SK-N-SH treated with all-trans-retinoic acid at 6 μM for 48 hours (cell line): ENCODE data around the gene RNASEH2B.

Experiments used
- ATAC-seq: fragments of 200-7000 bp; cut with Tn5 transposase; 3 replicates; pipeline ENCODE4 v1.9.1; 2020; ENCODE audit warnings: mild to moderate bottlenecking, moderate library complexity
- ARNTL ChIP-seq: fragments of 450-650 bp; formaldehyde crosslinking; IDR thresholded peaks from 2 replicates; pipeline ENCODE4 v1.5.0; 2020; ENCODE audit warnings: low read depth, mild to moderate bottlenecking, moderate library complexity, borderline replicate concordance
- BACH2 ChIP-seq: fragments of 250-450 bp; sonication (Bioruptor Pico); IDR thresholded peaks from 2 replicates; pipeline ENCODE4 v1.9.0; 2021; ENCODE audit warnings: mild to moderate bottlenecking, borderline replicate concordance
- CSDC2 ChIP-seq: fragments of 250-450 bp; sonication (Bioruptor Pico); IDR thresholded peaks from 2 replicates; pipeline ENCODE4 v1.5.0; 2020; ENCODE audit warnings: mild to moderate bottlenecking, moderate library complexity
- ESRRG ChIP-seq: fragments of 250-450 bp; sonication (Bioruptor Pico); IDR thresholded peaks from 2 replicates; pipeline ENCODE4 v1.6.1; 2021; ENCODE audit warnings: mild to moderate bottlenecking
- GLIS3 ChIP-seq: fragments of 250-450 bp; sonication (Bioruptor Pico); IDR thresholded peaks from 2 replicates; pipeline ENCODE4 v1.5.0; 2020; ENCODE audit warnings: mild to moderate bottlenecking, moderate library complexity
- OSR1 ChIP-seq: fragments of 250-450 bp; sonication (Bioruptor Pico); IDR thresholded peaks from 2 replicates; pipeline ENCODE4 v1.8.0; 2022; ENCODE audit warnings: moderate library complexity, mild to moderate bottlenecking, inconsistent platforms
- POU6F1 ChIP-seq: fragments of 250-450 bp; sonication (Bioruptor Pico); IDR thresholded peaks from 2 replicates; pipeline ENCODE4 v1.8.0; 2021; ENCODE audit warnings: low read depth, mild to moderate bottlenecking, moderate library complexity, borderline replicate concordance
- PPARA ChIP-seq: fragments of 250-450 bp; sonication (Bioruptor Pico); IDR thresholded peaks from 2 replicates; pipeline ENCODE4 v1.5.0; 2020; ENCODE audit warnings: mild to moderate bottlenecking, borderline replicate concordance
- RARB ChIP-seq: fragments of 250-450 bp; sonication (Bioruptor Pico); IDR thresholded peaks from 2 replicates; pipeline ENCODE4 v1.8.0; 2021; ENCODE audit warnings: mild to moderate bottlenecking, moderate library complexity
- SNAI2 ChIP-seq: fragments of 250-450 bp; sonication (Bioruptor Pico); IDR thresholded peaks from 2 replicates; pipeline ENCODE4 v1.5.0; 2020; ENCODE audit warnings: mild to moderate bottlenecking, moderate library complexity
- TCF4 ChIP-seq: fragments of 250-450 bp; sonication (Bioruptor Pico); IDR thresholded peaks from 2 replicates; pipeline ENCODE4 v1.8.0; 2021; ENCODE audit warnings: mild to moderate bottlenecking, moderate library complexity, borderline replicate concordance
- TOX ChIP-seq: fragments of 250-450 bp; sonication (Bioruptor Pico); IDR thresholded peaks from 2 replicates; pipeline ENCODE4 v1.8.0; 2021; ENCODE audit warnings: mild to moderate bottlenecking, moderate library complexity, borderline replicate concordance
- ZC3H10 ChIP-seq: fragments of 250-450 bp; sonication (Bioruptor Pico); IDR thresholded peaks from 2 replicates; pipeline ENCODE4 v1.5.1; 2021; ENCODE audit warnings: mild to moderate bottlenecking, moderate library complexity
- ZFP3 ChIP-seq: fragments of 250-450 bp; sonication (Bioruptor Pico); IDR thresholded peaks from 2 replicates; pipeline ENCODE4 v1.5.0; 2020; ENCODE audit warnings: mild to moderate bottlenecking, moderate library complexity
- ZFP30 ChIP-seq: fragments of 450-650 bp; formaldehyde crosslinking; IDR thresholded peaks from 2 replicates; pipeline ENCODE4 v1.5.0; 2022; ENCODE audit warnings: mild to moderate bottlenecking, moderate library complexity
- ZNF565 ChIP-seq: fragments of 450-650 bp; formaldehyde crosslinking; conservative IDR thresholded peaks from 2 replicates; pipeline ENCODE4 v1.5.0; 2020; ENCODE audit warnings: low read depth, mild to moderate bottlenecking, moderate library complexity
- ZNF70 ChIP-seq: fragments of 450-650 bp; formaldehyde crosslinking; IDR thresholded peaks from 2 replicates; pipeline ENCODE4 v1.5.0; 2020; ENCODE audit warnings: mild to moderate bottlenecking, moderate library complexity
- ZNF8 ChIP-seq: fragments of 450-650 bp; formaldehyde crosslinking; IDR thresholded peaks from 2 replicates; pipeline ENCODE4 v1.5.0; 2020; ENCODE audit warnings: mild to moderate bottlenecking, moderate library complexity
- TF ChIP-seq, protein P1 (sequence below): fragments of 250-450 bp; sonication (Bioruptor Pico); IDR thresholded peaks from 2 replicates; pipeline ENCODE4 v1.8.0; 2020; ENCODE audit warnings: mild to moderate bottlenecking, moderate library complexity, borderline replicate concordance
- TF ChIP-seq, protein P2 (sequence below): fragments of 250-450 bp; sonication (Bioruptor Pico); IDR thresholded peaks from 2 replicates; pipeline ENCODE4 v1.5.1; 2020; ENCODE audit warnings: low read depth, mild to moderate bottlenecking, moderate library complexity
- TF ChIP-seq, protein P3 (sequence below): fragments of 250-450 bp; sonication (Bioruptor Pico); IDR thresholded peaks from 2 replicates; pipeline ENCODE4 v1.5.1; 2021; ENCODE audit warnings: mild to moderate bottlenecking, moderate library complexity

RNASEH2B gene

DNA sequence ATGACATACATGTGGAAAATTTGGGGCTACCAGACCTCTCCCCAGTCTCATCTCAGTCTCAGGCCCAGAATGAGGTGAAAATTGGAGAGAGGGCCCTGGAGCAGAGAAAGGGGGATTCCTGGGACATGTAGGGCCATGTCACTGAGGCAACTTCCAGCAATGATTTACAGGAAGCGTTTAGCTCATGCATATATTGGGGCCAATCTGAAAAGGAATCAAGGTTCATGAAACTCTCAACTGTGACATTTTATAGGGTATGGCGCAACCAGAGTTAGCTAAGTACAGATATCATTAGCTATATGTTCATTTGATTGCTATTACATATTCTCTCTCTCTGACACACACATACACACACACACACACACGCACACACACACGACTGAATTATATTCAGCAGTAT lies 86.3 kb downstream of the RNASEH2B start:
- no peak for ATAC-seq
- TF ChIP-seq ZNF8 (CRISPR knock-in tag) (no peak), SNAI2 (CRISPR knock-in tag) (no peak), ARNTL (CRISPR knock-in tag) (no peak), TOX (no peak), ESRRG (CRISPR knock-in tag) (no peak), ZNF565 (CRISPR knock-in tag) (no peak), ZNF70 (no peak), BACH2 (CRISPR knock-in tag) (no peak), GLIS3 (CRISPR knock-in tag) (no peak), ZFP30 (CRISPR knock-in tag) (no peak)
- TF ChIP-seq, protein P1, sequence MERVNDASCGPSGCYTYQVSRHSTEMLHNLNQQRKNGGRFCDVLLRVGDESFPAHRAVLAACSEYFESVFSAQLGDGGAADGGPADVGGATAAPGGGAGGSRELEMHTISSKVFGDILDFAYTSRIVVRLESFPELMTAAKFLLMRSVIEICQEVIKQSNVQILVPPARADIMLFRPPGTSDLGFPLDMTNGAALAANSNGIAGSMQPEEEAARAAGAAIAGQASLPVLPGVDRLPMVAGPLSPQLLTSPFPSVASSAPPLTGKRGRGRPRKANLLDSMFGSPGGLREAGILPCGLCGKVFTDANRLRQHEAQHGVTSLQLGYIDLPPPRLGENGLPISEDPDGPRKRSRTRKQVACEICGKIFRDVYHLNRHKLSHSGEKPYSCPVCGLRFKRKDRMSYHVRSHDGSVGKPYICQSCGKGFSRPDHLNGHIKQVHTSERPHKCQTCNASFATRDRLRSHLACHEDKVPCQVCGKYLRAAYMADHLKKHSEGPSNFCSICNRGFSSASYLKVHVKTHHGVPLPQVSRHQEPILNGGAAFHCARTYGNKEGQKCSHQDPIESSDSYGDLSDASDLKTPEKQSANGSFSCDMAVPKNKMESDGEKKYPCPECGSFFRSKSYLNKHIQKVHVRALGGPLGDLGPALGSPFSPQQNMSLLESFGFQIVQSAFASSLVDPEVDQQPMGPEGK = no peak

DNA sequence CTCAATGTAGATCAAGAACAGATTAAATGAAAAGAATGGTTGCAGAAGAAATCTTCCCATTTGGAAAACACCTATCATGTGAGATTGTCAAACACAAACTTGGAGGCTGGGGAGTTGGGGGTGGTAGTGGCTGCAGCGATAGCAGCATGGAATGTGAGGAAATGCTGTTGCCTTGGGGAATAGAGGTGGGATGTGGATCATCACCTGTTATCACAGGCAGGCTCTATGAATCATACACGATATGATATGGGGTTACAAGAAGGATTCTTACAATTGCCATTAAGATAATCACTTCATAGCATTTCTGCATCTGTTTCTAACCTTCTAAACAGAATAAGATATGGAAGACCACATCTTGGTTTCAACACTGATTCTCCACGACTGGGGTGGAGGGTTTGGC lies 88.7 kb downstream of the RNASEH2B start:
- no peak for TF ChIP-seq CSDC2 (CRISPR knock-in tag)
- TF ChIP-seq ZNF565 (CRISPR knock-in tag) = no peak
- TF ChIP-seq ZFP3 (CRISPR knock-in tag) = no peak
- TF ChIP-seq ARNTL (CRISPR knock-in tag) = no peak
- TF ChIP-seq GLIS3 (CRISPR knock-in tag) = no peak
- no peak for TF ChIP-seq BACH2 (CRISPR knock-in tag)
- TF ChIP-seq OSR1 (CRISPR knock-in tag) = no peak
- TF ChIP-seq PPARA (CRISPR knock-in tag) = no peak
- TF ChIP-seq ZNF70 = no peak
- no peak for TF ChIP-seq TCF4 (CRISPR knock-in tag)
- no peak for TF ChIP-seq TOX
- TF ChIP-seq, protein P1 = no peak
- no peak for TF ChIP-seq RARB (CRISPR knock-in tag)
- no peak for TF ChIP-seq POU6F1 (CRISPR knock-in tag)
- no peak for TF ChIP-seq SNAI2 (CRISPR knock-in tag)
- TF ChIP-seq, protein P2, sequence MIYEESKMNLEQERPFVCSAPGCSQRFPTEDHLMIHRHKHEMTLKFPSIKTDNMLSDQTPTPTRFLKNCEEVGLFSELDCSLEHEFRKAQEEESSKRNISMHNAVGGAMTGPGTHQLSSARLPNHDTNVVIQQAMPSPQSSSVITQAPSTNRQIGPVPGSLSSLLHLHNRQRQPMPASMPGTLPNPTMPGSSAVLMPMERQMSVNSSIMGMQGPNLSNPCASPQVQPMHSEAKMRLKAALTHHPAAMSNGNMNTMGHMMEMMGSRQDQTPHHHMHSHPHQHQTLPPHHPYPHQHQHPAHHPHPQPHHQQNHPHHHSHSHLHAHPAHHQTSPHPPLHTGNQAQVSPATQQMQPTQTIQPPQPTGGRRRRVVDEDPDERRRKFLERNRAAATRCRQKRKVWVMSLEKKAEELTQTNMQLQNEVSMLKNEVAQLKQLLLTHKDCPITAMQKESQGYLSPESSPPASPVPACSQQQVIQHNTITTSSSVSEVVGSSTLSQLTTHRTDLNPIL (CRISPR knock-in tag) = no peak
- no peak for TF ChIP-seq ZC3H10 (CRISPR knock-in tag)
- TF ChIP-seq, protein P3, sequence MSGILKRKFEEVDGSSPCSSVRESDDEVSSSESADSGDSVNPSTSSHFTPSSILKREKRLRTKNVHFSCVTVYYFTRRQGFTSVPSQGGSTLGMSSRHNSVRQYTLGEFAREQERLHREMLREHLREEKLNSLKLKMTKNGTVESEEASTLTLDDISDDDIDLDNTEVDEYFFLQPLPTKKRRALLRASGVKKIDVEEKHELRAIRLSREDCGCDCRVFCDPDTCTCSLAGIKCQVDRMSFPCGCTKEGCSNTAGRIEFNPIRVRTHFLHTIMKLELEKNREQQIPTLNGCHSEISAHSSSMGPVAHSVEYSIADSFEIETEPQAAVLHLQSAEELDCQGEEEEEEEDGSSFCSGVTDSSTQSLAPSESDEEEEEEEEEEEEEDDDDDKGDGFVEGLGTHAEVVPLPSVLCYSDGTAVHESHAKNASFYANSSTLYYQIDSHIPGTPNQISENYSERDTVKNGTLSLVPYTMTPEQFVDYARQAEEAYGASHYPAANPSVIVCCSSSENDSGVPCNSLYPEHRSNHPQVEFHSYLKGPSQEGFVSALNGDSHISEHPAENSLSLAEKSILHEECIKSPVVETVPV (CRISPR knock-in tag) = no peak
- TF ChIP-seq, all 23 proteins: peak for 0
- ATAC-seq = no peak

GRCh38 chr13:50999641-51000040 lies 90.0 kb downstream of the RNASEH2B start:
- no peak for ATAC-seq

More at GRCh38 chr13:50999641-51000040, 90.0 kb downstream of the RNASEH2B start:
- no peak for TF ChIP-seq ESRRG (CRISPR knock-in tag)
- TF ChIP-seq RARB (CRISPR knock-in tag) = no peak
- no peak for TF ChIP-seq GLIS3 (CRISPR knock-in tag)
- TF ChIP-seq, protein P3 (CRISPR knock-in tag) = no peak
- TF ChIP-seq ZFP30 (CRISPR knock-in tag) = no peak
